Measurements from ENCODE around the gene LDLR.

DNA sequence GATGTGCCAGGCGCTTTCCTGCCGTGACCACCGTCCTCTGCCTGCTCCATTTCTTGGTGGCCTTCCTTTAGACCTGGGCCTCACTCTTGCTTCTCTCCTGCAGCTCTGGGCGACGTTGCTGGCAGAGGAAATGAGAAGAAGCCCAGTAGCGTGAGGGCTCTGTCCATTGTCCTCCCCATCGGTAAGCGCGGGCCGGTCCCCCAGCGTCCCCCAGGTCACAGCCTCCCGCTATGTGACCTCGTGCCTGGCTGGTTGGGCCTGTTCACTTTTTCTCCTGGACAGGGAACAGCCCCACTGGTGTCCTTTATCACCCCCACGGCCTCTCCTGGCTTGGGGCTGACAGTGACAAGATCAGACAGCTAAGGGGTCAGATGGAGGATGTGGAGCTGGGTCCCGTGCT is 38.6 kb downstream of the LDLR start:
- TF ChIP-seq CTCF (conservative IDR thresholded peaks at IDR 0.05) (no peak), EZH2 (IDR thresholded peaks at IDR 0.05; ENCODE audit: low read depth) (no peak)

Data from PC-9 (cell line).